IMR-90 (cell line): ENCODE data around the gene MZB1. TPM values are rescaled to one million over a fixed set of nuclear protein-coding genes. Genes with fewer than 3 reads are reported as not detected.
A peak's percentile ranks its signal among the peaks of the same experiment; 100 is the strongest.

Experiments
- ATAC-seq: fragments of 200-7000 bp; cut with Tn5 transposase; 2 replicates; pipeline ENCODE4 v1.9.1; 2020; ENCODE audit warnings: low read depth, mild to moderate bottlenecking, moderate library complexity
- BruUV-seq: library from RNA; stranded (reverse); fragments of 400-500 nt; replicated peaks from 2 replicates; lab custom pipeline; 2021; lab: Mats Ljungman, UMichigan
- CTCF ChIA-PET: fragments of 300-600 bp; formaldehyde crosslinking; extraction: SDS; loops from one replicate; lab custom pipeline; 2021; ENCODE audit warnings: antibody characterized with exemption; lab: Yijun Ruan, JAX
- POLR2A ChIA-PET: fragments of 300-600 bp; sonication (Branson Sonifier 250); formaldehyde crosslinking; loops from one replicate; lab custom pipeline; 2022; ENCODE audit warnings: antibody characterized with exemption; ENCODE audit not compliant: unreplicated experiment; lab: Charles Lee
- DNase-seq: peaks from one replicate; pipeline ENCODE4 v3.0.0; 2013
- H2AFZ ChIP-seq: replicated peaks from 2 replicates; pipeline ENCODE3; 2013; ENCODE audit warnings: low read length, mild to moderate bottlenecking; ENCODE audit not compliant: poor library complexity
- H2AK5ac ChIP-seq: 2 replicates; pipeline ENCODE4 v1.6.1; 2013; ENCODE audit warnings: low read depth, low read length, inconsistent platforms
- H2AK9ac ChIP-seq: replicated peaks from 2 replicates; pipeline ENCODE3; 2013; ENCODE audit warnings: mild to moderate bottlenecking, low read depth, low read length, moderate library complexity; ENCODE audit not compliant: poor library complexity
- H2BK120ac ChIP-seq: 2 replicates; pipeline ENCODE4 v1.6.1; 2013; ENCODE audit warnings: low read depth, low read length, inconsistent platforms
- H2BK15ac ChIP-seq: 3 replicates; pipeline ENCODE4 v1.6.1; 2013; ENCODE audit warnings: low read depth, low read length, inconsistent platforms
- H2BK20ac ChIP-seq: 2 replicates; pipeline ENCODE4 v1.6.1; 2013; ENCODE audit warnings: low read depth, mild to moderate bottlenecking, inconsistent platforms, low read length, moderate library complexity
- H2BK5ac ChIP-seq: 2 replicates; pipeline ENCODE4 v1.6.1; 2013; ENCODE audit warnings: mild to moderate bottlenecking, low read depth, low read length, inconsistent platforms; ENCODE audit not compliant: poor library complexity, severe bottlenecking
- H3K14ac ChIP-seq: replicated peaks from 2 replicates; pipeline ENCODE4 v1.6.1; 2013; ENCODE audit warnings: low read depth, low read length, inconsistent platforms
- H3K18ac ChIP-seq: 2 replicates; pipeline ENCODE4 v1.6.1; 2013; ENCODE audit warnings: low read depth, low read length, control low read depth
- H3K23ac ChIP-seq: 2 replicates; pipeline ENCODE4 v1.6.1; 2013; ENCODE audit warnings: low read depth, low read length, inconsistent platforms
- H3K27ac ChIP-seq: 2 replicates; pipeline ENCODE4 v1.5.1; 2013; ENCODE audit warnings: mild to moderate bottlenecking, control low read depth, low read length; ENCODE audit not compliant: insufficient read depth
- H3K27me3 ChIP-seq: 2 replicates; pipeline ENCODE4 v1.6.1; 2013; ENCODE audit warnings: low read length; ENCODE audit not compliant: control insufficient read depth, insufficient read depth
- H3K36me3 ChIP-seq: 2 replicates; pipeline ENCODE4 v1.6.1; 2013; ENCODE audit warnings: low read length, mixed read lengths; ENCODE audit not compliant: control insufficient read depth, insufficient read depth
- H3K4ac ChIP-seq: 2 replicates; pipeline ENCODE4 v1.6.1; 2013; ENCODE audit warnings: low read depth, low read length, inconsistent platforms
- H3K4me1 ChIP-seq: 2 replicates; pipeline ENCODE4 v1.6.1; 2013; ENCODE audit warnings: low read length, mixed read lengths; ENCODE audit not compliant: control insufficient read depth, insufficient read depth
- H3K4me2 ChIP-seq: 2 replicates; pipeline ENCODE4 v1.6.1; 2013; ENCODE audit warnings: low read depth, mild to moderate bottlenecking, control low read depth, low read length, moderate library complexity
- H3K4me3 ChIP-seq: 2 replicates; pipeline ENCODE4 v1.5.1; 2013; ENCODE audit warnings: low read depth, mild to moderate bottlenecking, control low read depth, low read length, moderate library complexity; ENCODE audit not compliant: insufficient read depth
- H3K56ac ChIP-seq: 2 replicates; pipeline ENCODE4 v1.6.1; 2013; ENCODE audit warnings: low read length, inconsistent platforms; ENCODE audit not compliant: insufficient read depth; ENCODE audit errors: extremely low read depth
- H3K79me1 ChIP-seq, 2 experiments: 2 replicates each; pipeline ENCODE4 v1.6.1; 2013; ENCODE audit warnings: low read length in 2 of 2, inconsistent platforms in 1 of 2, low read depth in 1 of 2
- H3K9ac ChIP-seq: 2 replicates; pipeline ENCODE4 v1.6.1; 2013; ENCODE audit warnings: low read depth, low read length, control low read depth
- H3K9me1 ChIP-seq: 2 replicates; pipeline ENCODE4 v1.6.1; 2013; ENCODE audit warnings: low read length, inconsistent platforms; ENCODE audit not compliant: insufficient read depth
- H3K9me3 ChIP-seq: 2 replicates; pipeline ENCODE4 v1.6.1; 2013; ENCODE audit warnings: low read length; ENCODE audit not compliant: control insufficient read depth, insufficient read depth
- H4K20me1 ChIP-seq: 2 replicates; pipeline ENCODE4 v1.6.1; 2013; ENCODE audit warnings: low read length, inconsistent platforms; ENCODE audit not compliant: insufficient read depth
- H4K5ac ChIP-seq: 2 replicates; pipeline ENCODE4 v1.6.1; 2013; ENCODE audit warnings: mild to moderate bottlenecking, low read depth, low read length, control low read depth
- H4K8ac ChIP-seq, 2 experiments: 2 replicates each; pipeline ENCODE4 v1.6.1; 2013; ENCODE audit warnings: low read depth in 2 of 2, low read length in 2 of 2, control low read depth in 1 of 2, inconsistent platforms in 1 of 2
- H4K91ac ChIP-seq: 2 replicates; pipeline ENCODE4 v1.6.1; 2013; ENCODE audit warnings: low read depth, low read length, inconsistent platforms; ENCODE audit not compliant: insufficient read depth
- CHD1 ChIP-seq: IDR thresholded peaks from 2 replicates; pipeline ENCODE4 v1.6.1; 2012; ENCODE audit warnings: low read depth, low read length, improper control_type of control experiment
- FOS ChIP-seq: fragments of 150-350 bp; IDR thresholded peaks from 2 replicates; pipeline ENCODE4 v1.6.1; 2016; ENCODE audit warnings: low read depth, low read length
- MAZ ChIP-seq: IDR thresholded peaks from 2 replicates; pipeline ENCODE4 v1.6.1; 2012; ENCODE audit warnings: low read depth, mild to moderate bottlenecking, low read length, improper control_type of control experiment, moderate library complexity, borderline replicate concordance
- NFE2L2 ChIP-seq: fragments of 150-350 bp; IDR thresholded peaks from 2 replicates; pipeline ENCODE4 v1.6.1; 2016; ENCODE audit warnings: low read depth, mild to moderate bottlenecking, low read length
- POLR2A ChIP-seq: IDR thresholded peaks from 2 replicates; pipeline ENCODE4 v1.6.1; 2012; ENCODE audit warnings: mild to moderate bottlenecking, low read depth, low read length
- RAD21 ChIP-seq: IDR thresholded peaks from 2 replicates; pipeline ENCODE4 v1.6.1; 2012; ENCODE audit warnings: low read length, improper control_type of control experiment
- RCOR1 ChIP-seq: IDR thresholded peaks from 2 replicates; pipeline ENCODE4 v1.6.1; 2012; ENCODE audit warnings: mild to moderate bottlenecking, low read length, improper control_type of control experiment; ENCODE audit not compliant: insufficient replicate concordance
- SMC3 ChIP-seq: fragments of 150-350 bp; IDR thresholded peaks from 2 replicates; pipeline ENCODE4 v1.6.1; 2016; ENCODE audit warnings: low read depth, mild to moderate bottlenecking, antibody characterized with exemption, low read length, moderate library complexity
- USF2 ChIP-seq: fragments of 150-350 bp; IDR thresholded peaks from 2 replicates; pipeline ENCODE4 v1.6.1; 2017; ENCODE audit warnings: mild to moderate bottlenecking, antibody characterized with exemption, low read length, low read depth
- WGBS, 2 experiments: methylation state at CpG; one replicate each; pipeline versions ENCODE4 v1.1.5 to v1.1.7; 2013; ENCODE audit warnings: missing lambda C conversion rate in 2 of 2; ENCODE audit not compliant: insufficient read length in 1 of 2; ENCODE audit errors: extremely low coverage in 2 of 2; 5-methylcytosine and 5-hydroxymethylcytosine counted together
- dilution Hi-C: fragments of 300-500 bp; cut with HindIII; formaldehyde crosslinking; loops from one replicate; pipeline ENCODE4 v1.14.3; 2018; ENCODE audit warnings: low sequenced_read_pairs; ENCODE audit not compliant: unreplicated experiment
- in situ Hi-C: fragments of 300-500 bp; cut with MboI; formaldehyde crosslinking; loops from 3 replicates; pipeline ENCODE4 v1.14.3; 2019; ENCODE audit warnings: low sequenced_read_pairs, inconsistent platforms, mixed read lengths
- intact Hi-C: fragments of 100-400 bp; cut with micrococcal nuclease; formaldehyde crosslinking; loops from 2 replicates; pipeline ENCODE4 v1.10.0; 2022
- polyA plus RNA-seq, 3 experiments: library from polyadenylated mRNA; depleted of rRNA; stranded (reverse); fragments of >200 nt; gene quantifications; 2 replicates each; pipeline ENCODE4 v1.2.3, GENCODE V29; 2012; ENCODE audit warnings: low replicate concordance in 1 of 3
- total RNA-seq: library from RNA; depleted of rRNA; stranded (reverse); fragments of >200 nt; gene quantifications from 2 replicates; pipeline ENCODE4 v1.2.3, GENCODE V29; 2012

Gene MZB1
- total and polyA plus RNA-seq, 2 of the 4 experiments (the other 2 are of a cell fraction): not detected

DNA sequence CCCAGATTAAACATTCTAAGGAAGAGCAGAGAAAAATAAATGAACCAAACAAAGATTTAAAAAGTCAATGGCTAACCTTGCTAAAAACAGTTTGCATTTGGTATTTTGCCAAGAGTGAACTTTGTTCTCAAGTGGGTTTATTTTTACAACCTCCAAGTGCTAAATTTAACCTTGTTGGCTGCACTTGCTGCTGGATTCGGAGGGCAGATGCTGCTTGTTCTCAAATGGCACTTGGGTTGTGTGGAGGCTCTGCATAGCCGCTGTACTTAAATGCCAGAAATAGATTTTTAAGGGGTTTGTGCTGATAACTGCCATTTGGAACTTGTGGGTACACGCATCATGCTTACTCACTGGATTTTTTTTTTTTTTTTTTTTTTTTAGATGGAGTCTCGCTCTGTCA, 27.5 kb upstream of the MZB1 start:
- CTCF ChIA-PET: no interaction called here
- Histone ChIP-seq H3K79me1 (no peaks in the 10 kb centered on the region), H4K8ac (no peak overlapping the region), H2BK20ac (no peak overlapping the region), H3K36me3 (peaks cover 23% of the 10 kb centered on the region), H2BK15ac (no peak overlapping the region), H3K14ac (no peak overlapping the region), H2BK5ac (no peak overlapping the region), H3K9ac (no peak overlapping the region), H2BK120ac (no peak overlapping the region), H2AK9ac (no peak overlapping the region), H3K23ac (no peak overlapping the region), H4K20me1 (no peaks in the 10 kb centered on the region), H3K18ac (no peak overlapping the region), H4K91ac (no peak overlapping the region), H3K9me3 (no peaks in the 10 kb centered on the region), H3K27ac (no peak overlapping the region), H3K9me1 (no peaks in the 10 kb centered on the region), H4K5ac (no peak overlapping the region), H2AFZ (no peak overlapping the region), H3K4me3 (no peak overlapping the region), H3K4ac (no peak overlapping the region), H3K4me2 (no peak overlapping the region), H3K4me1 (peaks cover 7% of the 10 kb centered on the region; the same call in 1 of the 2 replicates), H2AK5ac (no peak overlapping the region), H3K27me3 (no peaks in the 10 kb centered on the region), H3K56ac (no peak overlapping the region)
- WGBS, 2 experiments: no CpG with 5 or more reads among the region's 4 CpGs
- TF ChIP-seq POLR2A (no peak), NFE2L2 (no peak), CHD1 (no peak), USF2 (no peak), SMC3 (no peak), MAZ (no peak), FOS (no peak), RCOR1 (no peak), RAD21 (no peak)
- ATAC-seq (0 out of 2 replicates have a peak, but pooled peaks have one; percentile 24), DNase-seq (peak; percentile 76)
- BruUV-seq: no TSS peak
- intact Hi-C loops: no loop called here
- in situ Hi-C loops: no loop called here
- POLR2A ChIA-PET: no interaction called here
- dilution Hi-C loops: loop anchor here (25.0 kb wide), 1 partner anchor 95 kb away; no protein-coding TSS in a partner anchor
